G401.6 (cell line): ENCODE data around the gene PDZD2.
"Not testable (repeated sequence)": the region's sequence is repeated elsewhere in the genome, so short reads cannot be mapped to it uniquely, and the experiment has no call there.

Source experiments
- FAIRE-seq: peaks from 2 replicates; lab custom pipeline; 2012; peaks lifted over from hg19 to GRCh38; lab: Jason Lieb, UNC

PDZD2 gene

GRCh38 chr5:32107291-32107690, 468.4 kb downstream of the PDZD2 start:
- no peak for FAIRE-seq

- FAIRE-seq = no peak
Measured at GRCh38 chr5:32108167-32108566, 469.2 kb downstream of the PDZD2 start.

- no peak for FAIRE-seq
Measured at GRCh38 chr5:32109236-32109635, 470.3 kb downstream of the PDZD2 start.

- FAIRE-seq = no peak
Measured at GRCh38 chr5:32110111-32110696, 471.3 kb downstream of the PDZD2 start.

GRCh38 chr5:32115985-32116384, 477.1 kb downstream of the PDZD2 start:
- FAIRE-seq = no peak

GRCh38 chr5:32116574-32117313, 477.8 kb downstream of the PDZD2 start:
- FAIRE-seq = no peak

GRCh38 chr5:32118922-32119321, 480.0 kb downstream of the PDZD2 start:
- not testable (repeated sequence) for FAIRE-seq

- no peak for FAIRE-seq
Measured at GRCh38 chr5:32123058-32123805, 484.3 kb downstream of the PDZD2 start.

- no peak for FAIRE-seq
Measured at GRCh38 chr5:32123889-32124676, 485.2 kb downstream of the PDZD2 start.

- no peak for FAIRE-seq
Measured at GRCh38 chr5:32126691-32127090, 487.8 kb downstream of the PDZD2 start.

GRCh38 chr5:32127711-32128110, 488.8 kb downstream of the PDZD2 start:
- FAIRE-seq = no peak

GRCh38 chr5:32129074-32129598, 490.2 kb downstream of the PDZD2 start:
- FAIRE-seq = no peak

- FAIRE-seq = no peak
Measured at GRCh38 chr5:32130865-32131264, 491.9 kb downstream of the PDZD2 start.

- FAIRE-seq = no peak
Measured at GRCh38 chr5:32131604-32132003, 492.7 kb downstream of the PDZD2 start.

GRCh38 chr5:32132757-32133156, 493.8 kb downstream of the PDZD2 start:
- FAIRE-seq = no peak

GRCh38 chr5:32135086-32135485, 496.2 kb downstream of the PDZD2 start:
- no peak for FAIRE-seq

GRCh38 chr5:32136342-32136741, 497.4 kb downstream of the PDZD2 start:
- no peak for FAIRE-seq

- FAIRE-seq = no peak
Measured at GRCh38 chr5:32138839-32139493, 500.0 kb downstream of the PDZD2 start.

- FAIRE-seq = peak; percentile 21
Measured at GRCh38 chr5:32143617-32144377, 504.9 kb downstream of the PDZD2 start.

GRCh38 chr5:32144378-32145207, 505.7 kb downstream of the PDZD2 start:
- no peak for FAIRE-seq
